Testis (tissue), 2 donors: ENCODE data around the gene LMNB1.

Experiments
- CTCF ChIP-seq, 3 experiments: fragments of 450-650 bp in 2 of 3; fragments of 200-600 bp in 1 of 3; sonication (generic) in 1 of 3; IDR thresholded peaks; one replicate each; pipeline ENCODE4 v1.5.1; 2016 to 2019; ENCODE audit warnings: antibody characterized with exemption in 3 of 3, mild to moderate bottlenecking in 2 of 3, moderate library complexity in 1 of 3
- POLR2A ChIP-seq: fragments of 450-650 bp; IDR thresholded peaks from one replicate; pipeline ENCODE4 v1.6.1; 2017; ENCODE audit warnings: antibody characterized with exemption, mild to moderate bottlenecking, moderate library complexity

DNA sequence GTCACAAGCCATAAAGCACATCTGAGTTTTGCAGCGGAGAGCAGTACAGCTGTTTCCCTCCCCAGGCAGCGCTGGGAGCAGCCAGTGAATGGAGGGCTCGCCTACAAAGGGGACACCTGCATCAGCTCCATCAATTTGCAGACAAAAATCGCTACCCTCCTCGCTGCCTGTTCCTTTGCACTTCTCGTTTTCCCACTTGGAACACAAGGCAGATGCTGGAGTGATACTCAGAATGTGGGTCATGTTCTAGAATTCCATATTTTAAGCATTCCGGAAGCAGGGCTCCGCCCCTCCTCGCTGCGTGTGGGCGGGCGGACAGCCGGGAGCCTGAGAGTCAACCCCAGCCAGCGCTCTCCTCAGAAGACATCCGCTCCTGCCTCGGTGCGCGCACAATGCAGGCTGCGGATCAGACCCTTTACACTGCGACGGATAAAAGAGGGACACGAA, 92.1 kb downstream of the LMNB1 start:
- TF ChIP-seq CTCF (IDR thresholded peaks at IDR 0.05) (no peak), POLR2A (no peak)
